Measurements from ENCODE around the gene FRMPD1. TPM values are rescaled to one million over a fixed set of nuclear protein-coding genes. Genes with fewer than 3 reads are reported as not detected.

Gene FRMPD1
- total and polyA plus RNA-seq, 2 of the 13 experiments (the other 11 are each of a cell fraction or from before 2014, with no cell fraction given) = not detected

- no peak for TF ChIP-seq RERE (CRISPR knock-in tag; IDR thresholded peaks at IDR 0.05; ENCODE audit: low read depth)
- no peak for TF ChIP-seq CENPX (CRISPR knock-in tag; IDR thresholded peaks at IDR 0.05)
- no peak for TF ChIP-seq MAFF (IDR thresholded peaks at IDR 0.05; ENCODE audit: low read depth, low read length)
- no peak for TF ChIP-seq ARID4A (CRISPR knock-in tag; IDR thresholded peaks at IDR 0.05; ENCODE audit: borderline replicate concordance)
Measured at GRCh38 chr9:37668116-37668601, 17.4 kb downstream of the FRMPD1 start (continued).

Measured in HepG2 (cell line).